Amygdala (tissue), 56 donors: ENCODE data around the gene NAXD.
A peak's percentile ranks its signal among the peaks of the same experiment; 100 is the strongest.
"Not testable (repeated sequence)": the region's sequence is repeated elsewhere in the genome, so short reads cannot be mapped to it uniquely, and the experiment has no call there.

Experiments
- DNase-seq, 56 donors: peaks; one replicate each; lab custom pipeline; 2025; lab: John Stamatoyannopoulos, UW

NAXD gene

GRCh38 chr13:110642291-110642981 lies 27.1 kb downstream of the NAXD start:
- no peak for DNase-seq

- DNase-seq = no peak
Measured at GRCh38 chr13:110643324-110643723, 28.0 kb downstream of the NAXD start.

DNA sequence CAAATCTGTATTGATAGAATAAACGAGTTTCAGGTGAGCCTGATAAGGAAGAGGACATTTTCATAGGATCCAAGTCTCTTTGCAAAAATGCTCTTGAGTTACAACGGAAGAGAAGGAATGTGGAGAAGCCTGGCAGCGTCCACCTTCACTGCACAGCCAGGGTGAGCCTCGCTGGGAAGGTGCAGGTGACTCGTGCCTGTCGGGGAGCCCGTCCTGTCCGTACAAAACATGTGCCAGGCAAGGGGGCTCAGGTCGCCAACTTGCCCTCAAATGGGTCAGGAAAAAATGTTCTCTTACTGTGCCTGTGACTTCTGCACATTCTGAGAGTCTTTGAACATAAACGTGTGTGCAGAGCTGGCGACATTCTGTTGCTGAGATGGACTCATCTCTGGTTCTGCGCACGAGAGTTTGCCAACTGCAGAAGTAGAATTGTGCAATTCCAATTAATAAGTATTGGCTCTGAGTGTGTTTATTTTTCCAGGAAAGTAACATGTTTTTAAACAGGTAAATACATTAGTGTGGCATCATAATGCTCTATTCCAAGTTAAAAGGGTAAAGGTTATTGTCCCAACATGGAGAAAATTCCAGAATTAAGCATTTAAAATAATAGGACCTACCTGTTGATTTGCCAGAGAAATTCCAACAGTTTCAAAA lies 28.6 kb downstream of the NAXD start:
- no peak for DNase-seq

- DNase-seq = peak in 49 of 56 donors; percentile 2 to 82 (median 43)
Measured at GRCh38 chr13:110644892-110645521, 29.7 kb downstream of the NAXD start.

DNA sequence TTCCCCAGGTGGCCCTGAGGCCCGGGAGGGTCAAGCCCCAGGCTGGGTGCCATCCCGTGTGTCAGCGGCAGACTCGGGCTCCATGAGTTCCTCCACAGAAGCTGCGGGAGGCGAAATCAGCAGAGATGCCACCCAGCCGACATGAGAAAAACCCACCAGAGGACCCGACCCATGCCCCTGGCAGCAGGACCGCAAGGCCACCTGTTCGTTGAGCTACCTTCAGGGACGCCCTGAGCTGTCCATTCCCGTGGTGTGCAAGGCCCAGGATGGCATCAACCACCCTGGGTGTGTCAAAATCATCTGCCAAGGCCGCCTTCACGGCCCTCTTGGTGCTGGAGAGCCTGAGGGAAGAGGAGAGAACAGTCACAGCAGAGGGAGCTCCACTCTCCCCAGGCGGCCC lies 30.4 kb downstream of the NAXD start:
- DNase-seq = no peak

DNA sequence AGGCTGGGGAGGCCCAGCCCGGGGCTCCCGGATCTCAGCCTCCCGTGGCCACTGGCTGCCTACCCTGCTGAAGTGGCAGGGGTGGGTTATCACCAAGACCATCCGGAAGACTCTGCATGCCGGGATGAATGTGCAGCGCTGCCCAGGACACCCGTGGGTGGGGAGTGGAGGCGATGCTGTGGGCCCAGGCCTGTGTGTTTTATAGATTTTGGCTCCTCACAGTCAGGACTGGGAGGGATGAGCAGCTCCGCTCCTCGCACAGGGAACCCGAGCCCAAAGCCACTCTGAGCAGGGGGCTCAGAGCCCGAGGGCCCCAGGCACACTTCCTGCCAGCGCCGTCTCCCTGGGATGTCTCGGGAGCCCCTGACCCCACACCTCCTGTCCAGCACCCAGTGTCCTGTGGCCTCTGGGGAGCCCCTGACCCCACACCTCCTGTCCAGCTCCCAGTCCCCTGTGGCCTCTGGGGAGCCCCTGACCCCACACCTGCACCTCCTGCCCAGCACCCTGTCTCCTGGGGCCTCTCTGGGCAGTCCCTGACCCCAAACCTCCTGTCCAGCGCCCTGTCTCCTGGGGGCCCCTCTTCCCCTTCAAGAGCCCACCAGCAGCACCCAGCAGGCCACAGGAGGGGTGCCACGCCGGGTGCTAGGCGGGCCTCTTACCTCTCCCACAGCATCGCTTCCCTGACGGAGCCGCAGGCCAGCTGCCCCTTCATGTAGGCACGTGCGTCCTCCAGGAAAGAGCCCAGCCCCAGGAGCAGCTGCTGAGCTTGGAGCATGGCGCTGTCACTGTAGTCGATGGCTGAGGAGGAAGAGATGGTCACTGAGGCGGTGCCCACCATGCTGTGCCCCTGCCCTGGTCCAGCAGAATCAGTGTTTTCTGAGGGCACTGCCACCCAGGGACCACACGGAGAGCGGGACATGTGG lies 31.4 kb downstream of the NAXD start:
- no peak for DNase-seq

DNA sequence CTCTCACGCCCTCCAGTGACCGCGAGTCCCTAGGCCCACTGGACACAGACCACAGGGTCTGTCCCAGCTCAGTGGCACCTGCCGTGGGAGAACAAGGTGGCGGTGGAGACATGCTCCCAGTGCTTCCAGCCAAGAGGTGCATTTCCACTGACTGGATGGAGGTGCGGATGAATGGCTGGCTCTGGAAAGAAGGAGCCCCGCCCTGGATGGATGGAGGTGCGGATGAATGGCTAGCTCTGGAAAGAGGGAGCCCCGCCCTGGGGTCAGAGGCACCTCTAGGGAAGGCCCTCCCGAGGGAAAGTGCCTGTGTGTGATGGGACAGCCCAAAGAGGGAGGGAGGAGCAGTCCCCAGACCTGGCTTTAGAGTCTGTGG lies 32.0 kb downstream of the NAXD start:
- no peak for DNase-seq

GRCh38 chr13:110648146-110648819 lies 32.9 kb downstream of the NAXD start:
- no peak for DNase-seq

GRCh38 chr13:110648848-110649421 lies 33.6 kb downstream of the NAXD start:
- DNase-seq = no peak

GRCh38 chr13:110649551-110649950 lies 34.2 kb downstream of the NAXD start:
- no peak for DNase-seq

DNA sequence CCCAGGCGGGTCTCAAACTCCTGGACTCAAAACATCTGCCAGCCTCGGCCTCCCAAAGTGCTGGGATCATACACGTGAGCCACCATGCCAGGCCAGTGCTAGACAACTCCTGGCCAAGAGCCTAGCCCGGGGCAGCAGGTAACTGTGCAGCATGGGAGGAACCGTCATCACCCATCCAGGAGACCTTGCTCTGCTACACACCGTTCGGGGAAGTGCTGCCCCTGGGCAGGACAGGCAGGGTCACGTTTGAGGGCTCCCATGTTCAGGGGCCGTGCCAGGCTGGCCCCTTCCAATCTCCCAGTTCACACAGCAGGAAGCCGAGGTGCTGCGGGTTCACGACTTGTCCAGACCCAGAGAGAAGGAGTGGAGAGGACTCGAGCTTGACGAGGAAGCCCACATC lies 35.1 kb downstream of the NAXD start:
- DNase-seq = no peak

GRCh38 chr13:110651271-110651670 lies 35.9 kb downstream of the NAXD start:
- no peak for DNase-seq

- no peak for DNase-seq
Measured at GRCh38 chr13:110651726-110652230, 36.4 kb downstream of the NAXD start.

DNA sequence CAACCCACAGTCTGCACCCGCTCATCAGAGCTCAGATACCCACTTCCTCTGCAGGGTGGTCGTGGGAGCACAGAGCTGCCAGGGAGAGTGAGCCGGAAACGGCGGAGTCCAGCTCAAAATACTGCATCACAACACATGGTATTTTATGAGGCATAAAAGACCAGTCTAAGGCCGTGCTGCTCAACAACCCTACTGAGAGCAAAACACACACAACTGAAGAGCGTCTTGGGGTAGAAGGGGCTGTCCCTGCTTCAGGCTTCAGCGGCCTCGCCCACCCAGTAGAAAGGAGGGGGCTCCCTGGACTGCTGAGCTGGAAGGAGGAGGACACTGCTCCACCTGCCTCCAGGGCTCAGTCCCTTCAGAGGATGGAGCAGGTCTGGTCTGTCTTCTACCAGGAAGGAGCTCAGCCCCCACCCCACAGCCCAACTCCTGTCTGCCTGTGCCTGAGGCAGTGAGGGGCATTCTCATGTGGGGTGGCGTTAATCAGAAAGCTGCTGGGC lies 36.9 kb downstream of the NAXD start:
- DNase-seq = no peak

DNA sequence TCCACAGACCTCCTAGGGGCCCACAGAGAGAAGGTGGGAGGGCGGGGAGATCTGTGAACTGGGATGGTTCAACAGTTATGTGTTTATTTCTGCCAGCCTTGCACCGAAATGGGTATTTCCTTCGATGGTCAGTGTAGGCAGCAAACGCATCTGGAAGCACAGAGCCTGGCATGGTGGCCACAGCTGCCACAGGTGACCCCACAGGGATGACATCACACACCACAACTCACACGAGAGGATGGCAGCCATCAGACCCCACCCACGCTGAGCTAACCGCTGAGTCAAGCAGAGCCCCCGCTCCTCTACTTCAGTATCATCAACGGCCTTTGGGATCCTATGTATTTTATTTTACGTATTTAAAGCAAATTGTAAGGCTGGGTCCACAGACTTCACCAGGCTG lies 37.4 kb downstream of the NAXD start:
- DNase-seq = no peak

DNA sequence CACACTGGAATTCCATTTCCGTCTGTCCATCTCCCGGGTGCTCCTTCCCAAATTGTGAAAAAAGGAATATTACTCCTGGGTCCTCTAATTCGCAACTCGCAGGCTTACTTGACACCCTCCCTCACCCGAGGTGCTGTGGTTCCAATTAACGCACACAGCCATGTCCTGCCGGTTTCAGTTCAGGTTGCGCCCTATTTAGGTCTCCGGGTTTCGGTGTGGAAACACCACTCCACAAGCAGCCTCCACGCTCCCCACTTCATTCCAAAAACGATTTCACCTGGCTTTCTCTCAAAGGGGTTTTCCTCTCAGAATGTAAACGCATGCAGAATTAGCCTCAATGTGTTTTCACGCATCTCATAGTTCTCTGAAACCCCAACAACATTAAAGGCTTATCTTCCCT lies 37.9 kb downstream of the NAXD start:
- no peak for DNase-seq

- DNase-seq = no peak
Measured at GRCh38 chr13:110653851-110654250, 38.5 kb downstream of the NAXD start.

DNA sequence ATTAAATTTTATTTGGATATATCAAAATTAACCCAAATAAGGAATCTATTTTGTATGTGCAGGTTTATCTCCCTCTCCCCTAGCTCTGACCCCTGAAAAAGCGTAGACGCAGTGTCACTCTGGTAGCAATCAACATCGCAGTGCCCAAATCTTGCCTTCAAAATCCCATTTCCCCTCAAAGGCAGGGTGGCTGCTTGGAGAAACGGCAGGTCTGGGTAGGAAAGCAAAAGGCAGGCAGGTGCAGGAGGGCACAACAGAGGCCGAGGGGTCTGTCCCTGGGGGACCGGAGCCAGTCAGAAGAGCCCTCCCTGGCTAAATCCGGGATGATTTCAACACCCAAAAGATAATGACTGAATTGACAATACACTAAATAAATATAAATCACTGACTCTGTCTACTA lies 41.9 kb downstream of the NAXD start:
- no peak for DNase-seq

GRCh38 chr13:110658218-110658911 lies 43.0 kb downstream of the NAXD start:
- not testable (repeated sequence) for DNase-seq
